DMS 273 (cell line): ENCODE data around the gene APLF.
"Not testable (repeated sequence)": the region's sequence is repeated elsewhere in the genome, so short reads cannot be mapped to it uniquely, and the experiment has no call there.

ENCODE experiments used
- DNase-seq: peaks from one replicate; lab custom pipeline; 2025; ENCODE audit not compliant: unreplicated experiment; lab: John Stamatoyannopoulos, UW

APLF gene

DNA sequence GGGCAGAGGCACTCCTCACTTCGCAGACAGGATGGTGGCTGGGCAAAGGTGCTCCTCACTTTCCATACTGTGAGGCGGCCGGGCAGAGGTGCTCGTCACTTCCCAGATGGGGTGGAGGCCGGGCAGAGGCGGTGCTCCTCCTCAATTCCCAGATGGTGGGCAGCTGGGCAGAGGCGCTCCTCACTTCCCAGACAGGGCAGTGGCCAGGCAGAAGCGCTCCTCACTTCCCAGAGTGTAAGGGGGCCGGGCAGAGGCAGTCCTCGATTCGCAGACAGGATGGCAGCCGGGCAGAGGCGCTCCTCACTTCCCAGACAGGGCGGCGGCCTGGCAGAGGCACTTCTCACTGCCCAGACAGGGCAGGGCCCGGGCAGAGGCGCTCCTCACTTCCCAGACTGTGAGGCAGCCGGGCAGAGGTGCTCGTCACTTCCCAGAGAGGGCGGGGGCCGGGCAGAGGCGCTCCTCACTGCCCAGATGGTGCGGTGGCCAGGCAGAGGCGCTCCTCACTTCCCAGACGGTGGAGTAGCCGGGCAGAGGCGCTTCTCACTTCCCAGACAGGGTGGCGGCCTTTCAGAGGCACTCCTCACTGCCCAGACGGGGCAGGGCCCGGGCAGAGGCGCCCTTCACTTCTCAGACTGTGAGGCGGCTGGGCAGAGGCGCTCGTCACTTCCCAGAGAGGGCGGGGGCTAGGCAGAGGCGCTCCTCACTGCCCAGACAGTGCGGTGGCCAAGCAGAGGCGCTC is 60.1 kb downstream of the APLF start:
- DNase-seq: not testable (repeated sequence)

DNA sequence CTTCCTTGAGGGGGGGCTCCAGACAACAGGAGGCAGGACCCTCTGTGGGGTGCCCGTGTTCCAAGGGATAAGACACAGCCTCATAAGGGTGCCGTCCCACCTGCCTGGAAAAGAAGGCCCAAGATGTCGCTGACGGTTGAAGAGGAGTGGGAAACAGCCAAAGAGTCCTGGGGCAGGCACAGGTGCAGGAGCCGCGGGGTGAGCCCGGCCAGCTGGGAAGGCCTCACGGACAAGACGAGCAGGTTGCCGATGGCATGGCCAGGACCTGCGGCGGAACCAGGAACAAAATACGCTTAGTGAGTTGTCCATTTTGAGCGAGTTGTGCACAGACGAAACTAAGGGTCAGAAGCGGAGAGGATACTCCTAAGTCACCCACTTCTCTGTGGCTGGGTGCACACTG is 61.8 kb downstream of the APLF start:
- DNase-seq: not testable (repeated sequence)

DNA sequence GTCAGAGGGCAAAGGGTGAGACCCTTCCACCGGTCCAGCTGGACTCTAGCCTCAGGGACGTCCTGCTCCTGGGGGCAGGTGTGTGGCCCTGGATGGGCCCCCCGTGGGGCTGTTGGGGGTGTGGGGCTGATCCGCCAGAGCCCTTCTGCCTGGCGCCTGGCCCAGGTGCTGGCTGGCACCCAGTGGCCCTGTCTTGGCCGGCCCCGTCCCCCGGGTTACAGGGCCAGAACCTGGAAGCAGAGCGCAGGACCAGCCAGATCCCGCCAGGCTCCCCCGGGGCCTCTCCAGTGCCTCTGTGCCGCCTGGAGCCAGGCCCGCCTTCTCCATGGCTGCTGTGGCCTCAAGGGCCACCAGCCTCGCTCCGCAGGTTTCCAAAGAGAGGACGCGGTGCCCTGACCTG is 62.3 kb downstream of the APLF start:
- DNase-seq: not testable (repeated sequence)

DNA sequence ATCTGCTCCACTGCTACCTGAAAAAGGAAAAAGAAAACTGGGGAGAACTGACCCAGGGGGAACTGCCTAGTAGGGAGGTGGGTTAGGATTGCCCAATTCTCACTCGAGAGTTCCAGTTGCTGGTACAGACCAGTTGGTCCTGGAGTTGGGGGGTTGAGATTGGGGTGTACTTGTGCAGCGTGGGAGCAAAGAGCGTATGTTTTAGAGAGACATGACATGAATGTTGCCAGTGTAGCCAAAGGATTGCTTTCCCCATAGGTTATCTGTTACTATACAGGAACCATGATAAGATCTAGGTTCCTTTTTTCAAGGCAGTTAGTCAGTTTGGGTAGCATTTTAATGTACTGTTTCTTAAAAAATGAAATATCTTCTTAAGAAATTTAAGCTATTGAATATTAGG is 68.6 kb downstream of the APLF start:
- no peak for DNase-seq

DNA sequence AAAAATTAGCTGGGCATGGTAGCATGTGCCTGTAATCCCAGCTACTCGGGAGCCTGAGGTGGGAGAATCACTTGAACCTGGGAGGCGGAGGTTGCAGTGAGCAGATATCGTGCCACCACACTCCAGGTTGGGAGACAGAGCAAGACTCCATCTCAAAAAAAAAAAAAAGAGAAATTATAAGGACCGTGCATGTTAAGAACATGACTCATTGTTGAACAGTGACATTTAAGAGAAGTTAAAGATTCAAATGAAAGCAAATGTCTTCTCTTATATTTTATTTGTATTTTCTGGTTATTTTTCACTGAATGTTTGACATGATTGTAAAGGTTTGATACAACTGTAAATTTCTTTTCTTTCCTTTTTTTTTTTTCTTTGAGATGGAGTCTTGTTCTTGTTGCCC is 69.6 kb downstream of the APLF start:
- no peak for DNase-seq

DNA sequence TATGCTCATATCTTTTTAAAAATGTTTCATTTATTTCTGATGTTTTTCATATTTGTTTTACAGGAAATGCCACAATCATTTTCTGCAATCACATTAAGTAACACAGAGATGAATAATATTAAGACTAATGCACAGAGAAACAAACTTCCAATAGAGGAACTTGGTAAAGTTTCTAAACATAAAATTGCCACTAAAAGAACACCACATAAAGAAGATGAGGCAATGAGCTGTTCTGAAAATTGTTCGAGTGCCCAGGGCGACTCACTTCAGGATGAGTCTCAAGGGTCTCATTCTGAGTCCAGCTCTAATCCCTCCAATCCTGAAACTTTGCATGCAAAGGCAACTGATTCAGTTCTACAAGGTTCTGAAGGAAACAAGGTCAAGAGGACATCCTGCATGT is 70.4 kb downstream of the APLF start:
- no peak for DNase-seq

DNA sequence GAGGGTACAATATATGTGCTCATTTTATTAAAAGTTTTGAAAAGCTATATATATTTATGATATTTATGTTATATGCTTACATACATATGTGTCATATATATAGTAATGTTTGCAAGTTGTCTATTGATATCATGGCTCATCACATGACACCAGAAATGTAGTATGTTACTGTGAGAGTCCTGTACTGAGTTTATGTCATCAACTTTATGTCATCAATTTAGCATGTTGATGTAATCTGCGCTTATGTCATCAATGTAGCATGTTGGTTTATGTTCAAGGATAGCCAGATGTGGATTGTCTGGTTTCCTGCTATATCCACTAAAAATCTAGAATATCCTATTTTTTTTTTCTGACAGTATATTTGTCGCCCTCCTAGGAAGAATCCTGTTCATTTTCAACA is 77.4 kb downstream of the APLF start:
- no peak for DNase-seq

DNA sequence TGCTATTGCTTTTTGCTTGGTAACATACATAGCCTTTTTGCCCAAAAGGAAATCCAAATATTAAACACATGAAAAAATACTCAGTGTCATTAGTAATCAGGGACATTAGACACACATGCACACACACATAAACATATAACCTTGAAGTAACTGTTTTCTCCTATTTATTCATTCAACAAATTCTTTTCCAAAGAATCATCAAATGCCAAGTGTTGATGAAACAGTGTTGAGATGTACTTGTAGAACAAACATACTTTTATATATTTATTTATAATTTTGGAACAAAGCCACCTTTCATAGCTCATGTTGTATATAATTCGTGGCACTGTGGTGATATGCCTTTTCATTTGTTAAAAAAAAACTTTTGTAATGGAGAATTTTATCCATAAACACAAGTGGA is 81.0 kb downstream of the APLF start:
- DNase-seq: no peak

DNA sequence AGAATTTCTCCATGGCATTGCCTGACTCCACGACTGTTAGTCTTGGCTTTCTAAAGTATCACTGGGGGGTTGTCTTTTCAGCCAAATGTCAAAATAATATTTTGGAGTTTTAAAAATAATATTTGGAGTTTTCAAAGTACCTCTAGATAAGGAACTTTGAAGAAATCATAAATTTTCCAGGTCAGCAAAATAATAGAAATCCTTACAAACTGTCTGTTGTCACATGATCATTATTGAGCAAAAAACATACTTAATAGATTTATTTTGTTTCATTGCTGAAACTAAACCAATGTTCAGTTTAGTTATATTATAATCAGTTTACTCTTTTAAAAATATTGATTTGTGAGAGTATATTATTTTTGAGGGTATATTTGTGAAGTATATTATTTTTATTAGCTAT is 85.7 kb downstream of the APLF start:
- no peak for DNase-seq

DNA sequence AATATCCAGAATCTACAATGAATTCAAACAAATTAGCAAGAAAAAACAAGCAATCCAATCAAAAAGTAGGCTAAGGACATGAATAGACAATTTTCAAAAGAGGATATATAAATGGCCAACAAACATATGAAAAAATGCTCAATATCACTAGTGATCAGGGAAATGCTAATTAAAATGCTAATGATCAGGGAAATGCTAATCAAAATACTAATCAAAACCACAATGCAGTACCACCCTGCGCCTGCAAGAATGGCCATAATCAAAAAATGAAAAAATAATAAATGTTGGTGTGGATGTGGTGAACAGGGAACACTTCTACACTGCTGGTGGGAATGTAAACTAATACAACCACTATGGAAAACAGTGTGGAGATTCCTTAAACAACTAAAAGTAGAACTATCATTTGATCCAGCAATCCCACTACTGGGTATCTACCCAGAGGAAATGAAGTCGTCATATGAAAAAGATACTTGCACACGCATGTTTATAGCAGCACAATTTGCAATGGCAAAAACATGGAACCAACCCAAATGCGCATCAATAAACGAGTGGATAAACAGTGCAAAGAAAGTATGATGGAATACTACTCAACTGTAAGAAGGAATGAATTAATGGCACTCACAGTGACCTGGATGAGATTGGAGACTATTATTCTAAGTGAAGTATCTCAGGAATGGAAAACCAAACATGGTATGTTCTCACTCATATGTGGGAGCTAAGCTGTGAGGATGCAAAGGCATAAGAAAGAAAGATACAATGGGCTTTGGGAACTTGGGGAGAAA is 88.2 kb downstream of the APLF start:
- not testable (repeated sequence) for DNase-seq

DNA sequence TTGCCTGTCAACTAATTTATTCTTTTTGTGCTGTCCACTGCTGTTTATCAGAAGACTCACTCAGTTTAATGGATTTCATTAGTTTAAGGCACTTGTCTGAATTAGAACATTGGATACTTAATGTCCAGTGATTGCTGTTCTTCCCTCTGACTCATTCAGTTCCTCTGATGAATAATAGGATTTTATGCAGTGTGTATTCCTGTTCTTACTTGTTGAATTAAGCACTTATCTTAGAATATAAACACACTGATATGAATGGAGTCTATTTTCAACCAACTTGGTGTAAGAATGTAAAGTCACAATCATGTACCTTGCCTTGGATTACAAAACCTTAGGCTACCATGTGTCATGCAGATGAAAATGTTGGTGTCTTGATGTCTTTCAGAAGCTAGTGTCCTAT is 89.0 kb downstream of the APLF start:
- DNase-seq: no peak

DNA sequence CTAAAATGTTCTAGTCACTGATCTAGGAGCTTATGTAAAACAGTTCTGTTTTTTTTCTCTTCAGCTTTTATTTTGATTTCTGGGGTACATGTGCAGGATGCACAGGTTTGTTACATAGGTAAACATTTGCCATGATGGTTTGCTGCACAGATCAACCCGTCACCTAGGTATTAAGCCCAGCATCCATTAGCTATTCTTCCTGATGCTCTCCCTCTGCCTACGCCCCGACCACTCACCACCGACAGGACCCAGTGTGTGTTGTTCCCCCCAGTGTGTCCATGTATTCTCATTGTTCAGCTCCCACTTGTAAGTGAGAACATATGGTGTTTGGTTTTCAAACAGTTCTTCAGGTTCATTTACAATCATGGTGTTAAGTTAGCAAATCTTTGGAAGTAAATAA is 91.2 kb downstream of the APLF start:
- DNase-seq: peak; percentile 71

DNA sequence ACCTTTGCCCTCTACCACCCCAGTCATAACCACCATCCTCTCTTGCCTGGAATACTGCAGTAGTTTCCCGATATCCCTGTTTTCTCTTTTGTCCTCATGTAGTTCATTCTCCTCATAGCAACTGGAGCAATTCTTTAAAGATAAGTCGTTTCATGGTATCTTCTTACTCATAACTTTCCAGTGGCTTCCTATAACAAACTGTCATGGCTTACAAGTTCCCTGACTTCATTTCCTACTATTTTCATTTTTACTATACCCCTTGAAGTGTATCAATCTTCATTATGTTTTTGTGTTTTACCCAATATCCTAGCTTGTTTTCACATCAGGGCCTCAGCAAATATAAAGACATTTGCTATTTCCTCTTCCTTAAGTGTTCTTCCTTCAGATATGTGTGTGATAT is 92.3 kb downstream of the APLF start:
- no peak for DNase-seq

DNA sequence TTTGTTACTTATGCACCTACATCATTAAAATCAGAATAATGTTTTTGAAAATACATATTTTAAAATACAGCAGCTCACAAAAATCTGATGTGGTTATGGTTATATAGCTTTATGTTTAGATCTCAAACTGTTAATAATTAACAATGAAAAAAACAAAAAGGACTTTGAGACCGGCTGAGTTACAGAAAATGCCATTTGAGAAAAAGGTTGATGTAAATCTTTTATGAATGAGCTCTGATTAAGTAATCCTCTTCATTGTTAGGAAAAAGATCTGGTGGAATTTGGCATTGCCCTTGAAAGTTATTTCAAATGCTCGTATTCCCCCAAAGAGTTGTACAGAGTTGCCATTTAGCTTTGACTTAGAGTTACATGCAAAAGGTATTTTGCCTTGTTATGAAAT is 93.2 kb downstream of the APLF start:
- no peak for DNase-seq

DNA sequence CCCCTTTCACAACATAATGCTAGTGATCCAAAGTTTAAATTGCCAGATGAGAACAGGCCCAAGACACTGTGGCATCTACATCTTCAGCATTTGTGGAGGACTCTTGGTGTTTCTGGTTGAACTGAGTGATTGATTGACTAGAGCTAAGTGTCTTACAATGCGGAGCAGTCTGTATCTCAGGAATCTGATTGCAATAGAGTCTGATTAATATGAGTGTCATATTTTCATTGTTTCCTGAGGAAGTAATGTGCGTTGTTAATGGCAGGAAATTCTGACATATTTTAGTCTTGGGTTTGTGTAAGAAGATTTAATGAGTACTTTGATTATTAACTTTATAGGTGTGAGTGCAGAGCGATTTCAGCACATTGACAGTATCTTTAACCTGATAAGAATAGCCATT is 94.0 kb downstream of the APLF start:
- no peak for DNase-seq

DNA sequence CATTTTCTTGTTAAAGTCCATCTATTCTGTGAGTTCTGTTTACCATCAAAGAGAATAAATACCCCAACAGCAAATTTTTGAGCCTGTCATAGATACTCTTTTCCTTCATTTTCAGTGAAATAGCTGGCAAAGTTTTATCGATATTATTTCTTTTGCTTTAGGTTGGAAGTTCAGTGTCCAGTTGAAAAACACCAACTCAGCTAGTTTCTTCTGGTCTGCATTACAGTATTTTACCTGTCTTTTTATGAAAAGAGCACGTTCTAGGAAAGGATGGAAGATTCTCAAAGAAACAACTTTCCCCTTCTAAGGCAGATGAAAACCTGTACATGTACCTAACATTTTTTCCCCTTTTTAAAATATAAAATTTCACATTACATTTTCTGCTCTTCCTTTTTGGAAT is 95.5 kb downstream of the APLF start:
- no peak for DNase-seq

DNA sequence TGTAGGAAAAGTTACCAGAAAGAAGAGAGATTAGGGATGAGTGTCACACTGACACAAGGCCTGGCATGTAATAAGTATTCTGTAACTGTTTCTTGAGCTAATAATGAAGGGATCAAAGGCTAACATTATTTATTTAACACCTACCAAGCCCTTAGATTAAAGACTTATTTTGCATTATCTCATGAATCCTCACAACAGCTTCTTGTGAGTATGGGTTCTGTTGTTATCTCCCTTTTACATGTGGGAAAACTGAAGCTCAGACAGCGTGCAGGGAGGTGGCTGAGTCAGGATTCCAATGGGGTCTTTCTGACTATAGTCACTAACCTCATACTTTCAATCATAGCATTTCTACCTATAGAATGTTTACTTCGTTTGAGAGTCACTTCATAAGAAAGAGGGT is 97.0 kb downstream of the APLF start:
- DNase-seq: no peak

DNA sequence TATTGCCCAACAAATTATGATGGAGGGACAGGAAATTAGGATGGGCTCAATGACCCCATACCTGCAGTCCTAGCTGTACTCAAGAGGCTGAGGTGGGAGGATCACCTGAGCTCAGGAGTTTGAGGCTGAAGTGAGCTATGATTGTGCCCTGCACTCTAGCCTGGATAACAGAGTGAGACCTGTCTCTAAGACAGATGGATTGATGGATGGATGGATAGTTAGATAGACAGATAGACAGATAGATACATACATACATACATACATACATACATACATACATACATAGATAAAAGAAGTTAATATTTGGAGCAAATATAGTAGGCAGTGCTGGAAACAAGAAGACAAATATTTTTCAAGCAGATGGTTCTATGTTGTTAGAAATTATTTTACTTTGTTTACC is 97.9 kb downstream of the APLF start:
- DNase-seq: no peak

DNA sequence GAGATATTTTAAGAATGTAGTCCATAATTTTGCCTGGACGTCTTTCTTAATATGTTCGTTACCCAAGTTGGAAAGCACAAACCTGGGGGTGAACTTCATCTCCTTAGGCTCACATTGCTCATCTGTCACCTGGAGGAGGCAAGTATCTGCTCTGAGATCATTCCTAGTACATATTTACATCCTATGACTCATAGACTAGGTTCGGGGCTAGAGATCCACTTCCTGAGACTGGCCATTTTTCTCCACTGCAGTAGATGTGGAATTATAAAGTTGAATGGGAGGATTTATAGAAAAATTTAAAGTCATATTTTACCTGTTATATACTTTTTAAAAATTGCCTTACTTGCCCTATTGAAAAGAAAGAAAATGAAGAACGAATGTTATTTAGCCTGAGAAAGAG is 98.5 kb downstream of the APLF start:
- no peak for DNase-seq

DNA sequence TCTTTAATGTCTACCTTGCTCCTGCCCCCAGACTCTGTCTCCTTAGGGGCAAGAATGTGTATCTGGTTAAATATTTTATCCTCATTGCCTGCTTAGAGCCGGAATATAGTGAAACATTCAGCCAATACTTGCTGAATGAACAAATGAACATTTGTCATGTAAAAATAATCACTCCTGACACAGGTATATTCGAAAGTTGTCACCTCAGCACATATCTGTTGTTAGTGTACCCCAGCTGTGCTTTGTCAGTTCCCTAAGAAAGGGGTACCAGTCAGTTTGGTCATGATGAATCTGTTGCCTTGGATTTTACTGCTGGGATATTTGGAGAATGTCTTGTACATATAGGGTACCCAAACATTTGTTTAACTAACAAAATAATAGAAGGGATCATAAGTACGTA is 99.0 kb downstream of the APLF start:
- DNase-seq: no peak

DNA sequence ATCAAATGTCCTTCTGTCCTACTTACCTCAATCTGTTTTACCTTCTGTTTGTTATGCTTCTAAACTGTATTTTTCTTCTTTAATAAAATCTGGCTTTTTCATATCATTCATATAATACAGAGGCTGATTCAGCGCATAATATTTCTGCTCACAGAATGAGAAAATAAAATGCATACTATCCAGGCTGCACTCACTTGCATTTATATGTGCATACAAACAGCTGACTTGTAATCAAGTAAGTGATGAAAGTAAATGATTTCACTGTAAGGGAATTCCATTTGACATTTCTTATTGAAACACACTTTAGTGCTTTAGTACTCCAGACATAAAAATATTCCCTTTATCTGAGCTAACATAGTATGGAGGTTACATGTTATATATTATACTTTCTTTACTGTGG is 100.7 kb downstream of the APLF start:
- DNase-seq: no peak

DNA sequence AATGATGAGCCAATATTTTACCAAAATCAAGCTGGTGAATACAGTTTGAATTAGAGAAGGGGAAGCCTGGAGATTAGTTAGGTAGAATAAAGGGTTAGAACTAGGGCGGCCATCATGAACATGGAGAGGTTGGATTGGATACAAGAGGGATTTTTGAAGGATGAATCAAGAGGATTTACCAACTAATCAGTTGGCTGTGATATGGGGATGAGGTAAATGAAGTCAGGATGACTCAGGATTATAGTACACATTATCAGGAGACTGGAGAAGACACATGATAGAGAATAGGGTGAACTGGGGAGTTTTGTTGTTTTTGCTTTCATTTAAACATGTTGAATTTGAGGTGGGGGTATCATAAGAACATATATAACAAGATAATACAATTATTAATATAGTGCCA is 102.2 kb downstream of the APLF start:
- DNase-seq: no peak

DNA sequence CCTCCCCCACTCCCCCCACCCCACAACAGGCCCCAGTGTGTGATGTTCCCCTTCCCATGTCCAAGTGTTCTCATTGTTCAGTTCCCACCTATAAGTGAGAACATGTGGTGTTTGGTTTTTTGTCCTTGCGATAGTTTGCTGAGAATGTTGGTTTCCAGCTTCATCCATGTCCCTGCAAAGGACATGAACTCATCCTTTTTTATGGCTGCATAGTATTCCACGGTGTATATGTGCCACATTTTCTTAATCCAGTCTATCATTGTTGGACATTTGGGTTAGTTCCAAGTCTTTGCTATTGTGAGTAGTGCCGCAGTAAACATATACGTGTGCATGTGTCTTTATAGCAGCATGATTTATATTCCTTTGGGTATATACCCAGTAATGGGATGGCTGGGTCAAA is 103.0 kb downstream of the APLF start:
- not testable (repeated sequence) for DNase-seq
